Activated gamma-delta T cell (primary cell): ENCODE measurements around the gene AKAP8.
"Not testable (repeated sequence)": the region's sequence is repeated elsewhere in the genome, so short reads cannot be mapped to it uniquely, and the experiment has no call there.

Source experiments
- DNase-seq: peaks from one replicate; lab custom pipeline; 2025; lab: John Stamatoyannopoulos, UW
- total RNA-seq, 2 donors: gene quantifications; one replicate each; lab custom pipeline; 2026; lab: John Stamatoyannopoulos, UW

AKAP8 gene
- 113 to 128 reads per million in 2 donors for total RNA-seq

DNA sequence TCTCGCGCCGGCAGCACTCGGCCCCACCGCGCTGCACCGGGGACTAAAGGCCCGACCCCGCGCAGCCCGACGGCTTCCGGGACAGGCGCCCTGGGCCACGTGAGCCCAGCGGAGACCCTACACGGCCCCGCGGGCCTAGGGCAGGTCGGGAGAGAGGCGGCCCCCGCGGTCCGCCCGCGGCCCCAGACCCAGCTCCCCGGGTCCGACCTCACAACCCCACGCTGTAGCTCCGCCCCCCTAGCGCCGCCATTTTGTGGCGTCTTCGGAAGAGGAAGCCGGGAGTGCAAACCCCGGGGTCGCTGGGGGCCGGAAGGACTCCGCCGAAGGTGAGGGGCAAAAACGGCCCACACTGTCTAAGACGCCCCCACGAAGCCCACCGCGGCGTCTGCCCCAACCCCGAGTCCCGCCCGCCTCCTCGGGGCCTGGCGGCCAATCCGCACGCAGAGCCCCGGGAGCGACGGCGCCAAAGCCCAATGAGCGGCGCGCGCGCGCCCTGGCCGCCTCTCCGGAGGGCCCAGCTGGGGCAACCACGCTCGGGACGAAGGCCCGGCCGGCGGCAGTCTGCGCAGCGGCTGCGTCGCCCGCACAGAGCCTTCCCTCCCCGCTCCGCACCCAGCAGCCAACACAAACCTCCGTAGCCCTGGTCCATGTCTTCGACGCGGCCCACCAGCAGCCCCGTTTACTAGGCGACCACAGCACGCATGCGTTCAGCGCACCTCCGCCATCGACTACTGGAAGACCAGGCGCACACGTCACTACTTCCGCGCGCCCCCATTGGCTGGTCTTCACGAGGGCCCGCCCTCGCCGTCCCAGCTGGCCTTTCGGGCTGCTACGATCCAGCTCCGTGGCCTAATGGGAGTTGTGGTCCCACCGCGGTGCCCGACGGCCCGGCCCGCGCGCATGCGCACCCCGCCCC lies at the start of gene AKAP8:
TSS of gene AKAP8 (minus strand) at position 705 of the 916 bp plus-strand sequence. CDS start at position 649, 56 bp downstream.
- DNase-seq: peak; percentile 96

DNA sequence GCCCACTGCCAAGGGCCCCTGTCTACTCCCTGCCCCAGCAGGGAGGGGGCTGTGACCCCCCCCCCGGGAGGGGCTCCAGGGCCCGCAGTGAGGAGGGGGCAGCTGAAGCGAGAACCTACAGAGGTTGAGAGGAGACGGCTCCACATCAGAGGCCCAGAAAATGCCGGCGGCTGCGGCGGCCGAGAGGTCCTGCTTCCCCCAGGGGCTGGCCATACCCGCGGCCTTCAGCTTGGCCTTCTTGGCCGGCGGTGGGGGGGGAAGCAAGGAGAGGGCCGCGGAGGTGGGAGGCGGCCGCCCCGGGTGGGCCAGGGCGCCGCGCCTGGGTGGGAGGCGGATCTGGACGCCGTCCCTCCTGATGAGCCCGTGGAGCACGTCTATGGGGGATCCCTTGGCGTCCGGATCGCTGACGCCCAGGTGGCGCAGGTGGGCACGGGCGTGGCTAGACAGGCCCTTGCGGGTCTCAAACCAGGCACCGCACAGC lies 48.4 kb upstream of the AKAP8 start:
- DNase-seq: no peak

GRCh38 chr19:15427350-15427700 lies 47.7 kb upstream of the AKAP8 start:
- DNase-seq: no peak

DNA sequence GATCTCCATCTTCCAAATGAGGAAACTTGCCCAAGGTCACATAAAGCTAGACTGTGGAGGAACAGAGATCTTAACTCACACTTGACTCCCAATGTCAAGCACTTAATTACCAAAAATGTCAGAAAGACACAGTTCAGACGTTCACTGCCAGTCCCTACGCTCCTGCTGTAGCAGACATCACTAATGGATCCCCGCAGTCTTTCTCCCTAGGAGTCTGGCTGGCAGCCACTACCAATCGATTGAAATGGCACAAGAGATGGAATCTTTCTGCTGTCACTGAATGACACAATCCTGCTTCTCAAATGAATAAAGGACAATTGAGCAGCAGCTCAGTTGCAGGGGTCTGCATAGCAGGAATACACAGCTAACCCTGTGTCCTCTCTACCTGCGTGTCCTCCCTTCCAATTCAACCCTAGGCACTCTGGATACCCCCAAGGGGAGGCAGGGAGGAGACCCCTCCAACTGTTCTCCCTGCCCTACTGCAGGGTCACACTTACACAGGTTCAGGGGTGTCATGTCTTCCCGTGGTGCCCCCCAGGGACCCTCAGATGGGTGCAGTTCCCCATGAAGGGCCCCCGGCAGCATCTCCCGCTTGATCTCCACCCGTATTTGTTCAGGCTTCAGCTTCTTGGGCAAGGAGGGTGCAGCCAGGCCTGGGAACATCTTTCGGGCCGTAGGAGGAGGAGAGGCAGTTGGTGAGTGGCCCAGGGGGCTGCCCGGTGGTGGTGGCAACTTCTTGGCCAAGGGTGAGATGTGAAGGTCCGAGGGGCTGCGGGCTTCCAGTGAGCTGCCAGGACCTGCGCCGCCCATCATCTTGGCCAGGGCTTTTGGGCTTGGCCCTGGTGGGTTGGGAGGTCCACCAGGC lies 47.1 kb upstream of the AKAP8 start:
- no peak for DNase-seq

- DNase-seq: no peak
Measured at GRCh38 chr19:15425321-15425950, 45.8 kb upstream of the AKAP8 start.

DNA sequence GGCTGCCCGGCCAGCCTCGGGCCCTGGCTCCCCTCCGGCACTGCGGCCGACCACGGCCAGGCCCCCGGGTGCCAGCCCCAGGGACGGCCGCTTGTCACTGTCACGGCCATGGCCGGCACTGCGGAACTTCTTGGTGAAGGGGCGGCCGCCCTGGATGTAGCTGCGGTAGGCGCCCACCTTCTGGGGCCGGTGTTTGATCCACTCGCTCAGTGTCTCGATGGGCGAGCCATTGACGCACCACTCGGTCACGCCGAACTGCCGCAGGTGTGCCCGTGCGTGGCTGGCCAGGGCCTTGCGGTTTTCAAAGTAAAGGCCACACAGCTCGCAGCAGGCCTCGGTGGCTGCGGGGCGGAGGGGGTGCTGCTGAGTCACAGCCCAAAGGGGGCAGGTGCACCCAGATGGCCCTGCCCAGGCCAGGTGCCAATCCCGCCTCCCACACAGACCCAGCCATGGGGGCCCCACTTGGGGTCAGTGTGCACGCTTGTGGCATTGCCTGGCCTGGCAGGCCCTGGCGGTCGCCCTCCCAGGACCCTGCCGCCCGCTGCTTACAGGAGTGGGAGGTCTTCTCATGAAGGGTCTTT lies 45.2 kb upstream of the AKAP8 start:
- DNase-seq: no peak

DNA sequence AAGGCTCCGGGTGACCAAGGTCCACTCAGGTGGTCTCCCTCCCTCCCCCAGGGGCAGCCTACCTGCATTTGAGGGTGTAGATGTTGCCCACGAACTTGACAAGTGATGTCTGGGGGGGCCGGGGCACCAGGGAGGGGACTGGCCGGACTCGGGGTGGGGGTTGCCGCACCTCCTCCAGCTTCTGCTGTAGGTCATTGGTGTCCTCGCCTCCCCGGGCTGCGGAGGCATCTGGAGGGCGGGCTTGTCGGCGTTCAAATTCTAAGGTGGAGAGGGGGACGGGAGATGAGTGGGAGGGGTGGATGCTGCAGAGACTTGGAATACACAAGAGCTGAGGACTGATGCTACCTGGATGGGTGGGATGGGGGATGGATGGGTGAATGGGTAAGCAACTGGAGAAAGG lies 44.5 kb upstream of the AKAP8 start:
- DNase-seq: no peak

DNA sequence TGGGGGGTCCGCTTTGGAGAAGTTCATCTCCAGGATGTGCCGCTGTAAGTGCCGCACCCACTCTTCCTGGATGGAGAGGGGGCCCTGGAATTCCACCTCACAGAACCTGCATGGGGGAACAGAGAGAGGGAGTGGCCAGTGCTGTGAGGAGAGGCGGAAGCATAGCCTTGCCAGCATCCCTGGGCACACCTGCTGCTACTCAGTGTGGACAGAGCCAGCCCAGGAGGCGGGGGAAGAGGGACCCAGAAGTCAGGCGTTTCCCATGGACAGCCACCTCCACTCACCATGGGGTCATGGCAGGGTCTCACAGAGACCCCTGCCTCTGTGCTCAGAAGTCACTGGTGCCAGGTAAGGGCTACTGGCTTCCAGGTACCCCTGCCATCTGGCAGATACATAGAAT lies 43.5 kb upstream of the AKAP8 start:
- DNase-seq: no peak

GRCh38 chr19:15422296-15423075 lies 42.9 kb upstream of the AKAP8 start:
- no peak for DNase-seq

DNA sequence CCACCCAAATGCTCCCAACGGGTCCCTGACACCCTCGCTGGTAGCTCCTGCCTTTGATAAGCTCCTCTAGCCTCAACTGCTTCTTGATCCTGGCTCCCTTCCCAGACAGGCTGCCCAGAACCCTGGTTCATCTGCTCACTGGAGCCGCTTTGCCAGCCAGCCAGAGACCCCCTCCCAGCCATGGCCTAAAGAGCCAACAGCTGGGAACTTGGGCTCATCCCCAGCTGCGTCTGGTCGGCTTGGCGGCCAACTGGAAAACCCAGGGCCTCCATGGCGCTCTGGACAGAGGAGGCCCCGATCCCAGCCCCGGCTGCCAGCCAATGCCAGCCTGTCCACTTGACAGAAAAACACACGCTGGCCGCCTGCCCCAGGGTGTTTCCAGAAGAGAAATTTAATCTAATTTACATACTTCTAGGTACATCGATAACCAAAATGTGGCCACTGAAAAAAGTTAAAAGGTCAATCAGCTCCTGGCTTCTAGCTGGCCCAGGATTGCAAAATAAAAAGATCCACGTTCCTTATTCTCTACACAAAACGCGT lies 42.2 kb upstream of the AKAP8 start:
- no peak for DNase-seq

DNA sequence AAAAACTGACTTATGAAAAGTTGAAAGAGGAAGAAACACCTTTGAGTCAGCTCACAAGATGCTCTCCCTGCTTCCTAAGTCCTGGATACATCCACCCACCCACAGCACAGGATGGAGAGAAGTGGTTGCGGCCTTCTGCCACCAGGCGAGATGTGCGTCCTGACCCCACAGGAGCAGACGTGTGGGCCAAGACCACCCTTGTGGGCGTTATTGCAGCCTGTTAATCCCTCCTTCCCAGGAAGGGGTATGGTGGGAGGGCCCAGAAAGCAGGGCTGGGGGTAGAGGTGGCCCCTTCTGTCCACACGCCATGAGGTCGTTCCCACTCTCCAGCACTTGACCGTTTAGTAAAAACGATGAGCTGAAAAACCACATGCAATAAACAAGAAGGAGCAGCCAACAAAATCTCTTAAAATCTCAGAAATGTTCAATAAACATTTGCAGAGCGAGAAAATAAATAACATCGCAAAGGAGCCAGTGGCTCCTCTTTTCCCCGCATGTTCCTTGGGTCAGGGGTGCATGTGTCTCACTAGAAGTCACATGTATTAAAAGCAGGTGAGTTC lies 41.6 kb upstream of the AKAP8 start:
- no peak for DNase-seq

- DNase-seq: no peak
Measured at GRCh38 chr19:15419413-15420025, 39.9 kb upstream of the AKAP8 start.

- peak; percentile 84 for DNase-seq
Measured at GRCh38 chr19:15418579-15419412, 39.2 kb upstream of the AKAP8 start, which contains the start of gene AKAP8L. AKAP8L (minus strand) TSS chr19:15418988; CDS start chr19:15418923, 65 bp downstream.

DNA sequence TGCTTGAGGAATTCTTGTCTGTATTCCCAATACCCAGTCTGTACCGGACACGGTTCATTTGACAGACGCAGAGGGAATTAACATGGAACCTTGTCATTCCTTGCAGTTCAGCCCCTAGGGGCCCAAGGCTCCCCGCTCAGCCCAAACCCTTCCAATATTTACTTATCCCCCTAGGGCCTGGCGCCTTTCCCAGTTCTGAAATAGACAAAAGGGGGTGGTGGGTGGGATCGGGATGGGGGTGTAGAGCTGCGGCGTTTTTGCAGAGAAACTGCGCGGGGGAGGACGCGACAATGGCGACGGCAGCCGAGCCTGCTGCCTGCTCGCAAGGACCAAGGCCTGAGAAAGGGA lies 38.6 kb upstream of the AKAP8 start:
- DNase-seq: no peak

DNA sequence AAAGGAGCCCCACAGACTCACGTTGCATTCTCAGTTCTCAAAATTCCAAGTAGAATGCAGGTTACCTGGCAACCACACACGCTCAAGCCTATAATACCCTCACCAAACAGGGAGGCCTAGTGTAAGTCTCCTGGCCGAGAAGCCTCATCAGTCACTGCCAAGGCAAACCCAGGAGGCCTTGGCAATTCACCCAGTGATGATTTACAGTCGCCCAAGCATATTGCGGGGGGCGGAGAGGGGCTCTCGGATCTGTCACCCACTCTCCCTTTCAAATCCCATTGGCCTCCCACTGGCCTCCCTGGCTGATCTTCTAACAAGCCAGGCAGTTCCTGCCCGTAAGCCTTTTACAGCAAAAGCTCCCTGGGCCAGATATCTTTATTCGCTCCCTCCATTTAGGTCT lies 38.1 kb upstream of the AKAP8 start:
- DNase-seq: no peak

DNA sequence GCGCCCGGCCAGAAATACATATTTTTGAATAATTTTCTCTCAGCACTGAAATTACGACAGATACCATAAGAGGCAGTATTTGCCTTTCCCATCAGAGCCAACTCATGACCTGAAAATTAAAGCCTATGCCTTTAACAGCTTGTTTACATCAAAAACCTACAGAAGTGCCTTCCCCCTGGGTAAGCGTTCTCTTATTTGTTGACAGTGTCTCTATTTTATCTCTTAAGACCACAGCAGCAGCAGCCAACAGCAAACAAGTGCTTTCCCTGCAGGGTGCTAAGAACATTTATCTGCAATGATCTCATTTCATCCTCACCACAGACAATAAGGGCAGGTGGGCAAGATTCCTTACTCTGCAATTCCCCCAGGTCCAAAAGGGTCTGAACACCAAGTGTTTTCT lies 33.2 kb upstream of the AKAP8 start:
- DNase-seq: no peak

GRCh38 chr19:15411351-15411750 lies 31.8 kb upstream of the AKAP8 start:
- DNase-seq: not testable (repeated sequence)

DNA sequence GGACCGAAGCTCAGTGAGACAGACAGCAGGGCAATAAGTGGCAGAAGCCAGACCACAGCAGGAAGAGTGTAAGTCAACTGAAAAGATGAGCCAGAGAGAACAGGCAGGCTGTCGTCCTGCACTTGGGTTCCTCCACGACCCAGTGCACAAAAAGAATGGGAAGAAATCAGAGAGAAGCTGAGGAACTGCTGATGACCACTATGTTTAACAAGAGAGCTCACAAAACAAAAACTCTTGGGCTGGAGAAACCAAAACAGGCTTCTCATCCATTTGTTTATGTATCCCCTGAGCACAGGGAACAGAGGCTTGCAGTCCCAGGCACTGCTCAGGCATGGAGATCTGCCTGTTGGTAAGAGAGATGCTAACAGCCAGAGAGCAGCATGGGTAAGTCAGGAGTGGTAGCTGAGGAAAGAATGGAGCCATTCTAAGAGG lies 25.2 kb upstream of the AKAP8 start:
- no peak for DNase-seq
